RWPE2 (cell line): ENCODE measurements around the gene MARCHF3.
"Not testable (repeated sequence)": the region's sequence is repeated elsewhere in the genome, so short reads cannot be mapped to it uniquely, and the experiment has no call there.

Source experiments
- ATAC-seq: fragments of 200-7000 bp; cut with Tn5 transposase; 3 replicates; pipeline ENCODE4 v1.9.1; 2021; ENCODE audit warnings: low read depth
- DNase-seq: peaks from one replicate; pipeline ENCODE4 v3.0.0-alpha.2; 2020; ENCODE audit warnings: low spot score
- H3K27ac ChIP-seq: fragments of 450-650 bp; 2 replicates; pipeline ENCODE4 v1.5.1; 2017; ENCODE audit warnings: mild to moderate bottlenecking; ENCODE audit not compliant: poor library complexity, severe bottlenecking
- H3K27me3 ChIP-seq: fragments of 250-450 bp; sonication (Bioruptor Pico); 2 replicates; pipeline ENCODE4 v1.5.1; 2021; ENCODE audit warnings: mild to moderate bottlenecking, moderate library complexity; ENCODE audit not compliant: insufficient read depth, poor library complexity, severe bottlenecking
- H3K36me3 ChIP-seq: fragments of 250-450 bp; sonication (Bioruptor Pico); 2 replicates; pipeline ENCODE4 v1.5.1; 2020; ENCODE audit warnings: low read depth, mild to moderate bottlenecking, moderate library complexity
- H3K4me1 ChIP-seq: fragments of 250-450 bp; sonication (Bioruptor Pico); 2 replicates; pipeline ENCODE4 v1.5.1; 2021; ENCODE audit warnings: mild to moderate bottlenecking, moderate library complexity; ENCODE audit not compliant: insufficient read depth, poor library complexity, severe bottlenecking
- H3K4me3 ChIP-seq: fragments of 250-450 bp; sonication (Bioruptor Pico); 2 replicates; pipeline ENCODE4 v1.5.1; 2021; ENCODE audit warnings: mild to moderate bottlenecking, moderate library complexity; ENCODE audit not compliant: severe bottlenecking
- H3K9me3 ChIP-seq: fragments of 250-450 bp; sonication (Bioruptor Pico); 2 replicates; pipeline ENCODE4 v1.5.1; 2021; ENCODE audit warnings: mild to moderate bottlenecking, moderate library complexity; ENCODE audit not compliant: severe bottlenecking
- TF ChIP-seq, protein P1 (sequence below): fragments of 450-650 bp; IDR thresholded peaks from one replicate; pipeline ENCODE4 v1.5.1; 2017; ENCODE audit warnings: mild to moderate bottlenecking, moderate library complexity; ENCODE audit not compliant: poor library complexity, severe bottlenecking

The MARCHF3 gene

DNA sequence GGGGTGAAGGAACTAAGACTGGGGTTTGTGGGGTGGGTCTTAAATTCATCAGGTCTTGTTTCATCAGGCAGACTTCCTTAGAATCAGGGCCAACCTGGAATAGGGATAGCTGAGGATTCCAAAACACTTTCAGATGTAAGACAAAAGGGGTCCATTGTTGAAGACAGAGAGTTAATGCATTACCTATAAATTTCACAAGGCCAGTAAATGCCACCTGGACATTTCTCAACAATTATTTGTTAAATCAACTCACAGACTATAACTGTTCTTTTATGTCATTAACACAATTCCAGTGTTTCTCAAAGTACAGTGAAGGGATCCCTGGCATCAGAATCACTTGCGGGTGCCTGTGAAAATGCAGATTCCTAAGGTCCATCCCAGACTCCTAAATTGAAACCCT, 2.8 kb downstream of the MARCHF3 start:
- Histone ChIP-seq H3K27me3 (no peaks in the 10 kb centered on the region), H3K9me3 (no peaks in the 10 kb centered on the region), H3K4me1 (no peaks in the 10 kb centered on the region), H3K27ac (no peak overlapping the region), H3K36me3 (no peaks in the 10 kb centered on the region), H3K4me3 (no peak overlapping the region)
- ATAC-seq (no peak), DNase-seq (no peak)
- TF ChIP-seq, protein P1, sequence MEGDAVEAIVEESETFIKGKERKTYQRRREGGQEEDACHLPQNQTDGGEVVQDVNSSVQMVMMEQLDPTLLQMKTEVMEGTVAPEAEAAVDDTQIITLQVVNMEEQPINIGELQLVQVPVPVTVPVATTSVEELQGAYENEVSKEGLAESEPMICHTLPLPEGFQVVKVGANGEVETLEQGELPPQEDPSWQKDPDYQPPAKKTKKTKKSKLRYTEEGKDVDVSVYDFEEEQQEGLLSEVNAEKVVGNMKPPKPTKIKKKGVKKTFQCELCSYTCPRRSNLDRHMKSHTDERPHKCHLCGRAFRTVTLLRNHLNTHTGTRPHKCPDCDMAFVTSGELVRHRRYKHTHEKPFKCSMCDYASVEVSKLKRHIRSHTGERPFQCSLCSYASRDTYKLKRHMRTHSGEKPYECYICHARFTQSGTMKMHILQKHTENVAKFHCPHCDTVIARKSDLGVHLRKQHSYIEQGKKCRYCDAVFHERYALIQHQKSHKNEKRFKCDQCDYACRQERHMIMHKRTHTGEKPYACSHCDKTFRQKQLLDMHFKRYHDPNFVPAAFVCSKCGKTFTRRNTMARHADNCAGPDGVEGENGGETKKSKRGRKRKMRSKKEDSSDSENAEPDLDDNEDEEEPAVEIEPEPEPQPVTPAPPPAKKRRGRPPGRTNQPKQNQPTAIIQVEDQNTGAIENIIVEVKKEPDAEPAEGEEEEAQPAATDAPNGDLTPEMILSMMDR = no peak

DNA sequence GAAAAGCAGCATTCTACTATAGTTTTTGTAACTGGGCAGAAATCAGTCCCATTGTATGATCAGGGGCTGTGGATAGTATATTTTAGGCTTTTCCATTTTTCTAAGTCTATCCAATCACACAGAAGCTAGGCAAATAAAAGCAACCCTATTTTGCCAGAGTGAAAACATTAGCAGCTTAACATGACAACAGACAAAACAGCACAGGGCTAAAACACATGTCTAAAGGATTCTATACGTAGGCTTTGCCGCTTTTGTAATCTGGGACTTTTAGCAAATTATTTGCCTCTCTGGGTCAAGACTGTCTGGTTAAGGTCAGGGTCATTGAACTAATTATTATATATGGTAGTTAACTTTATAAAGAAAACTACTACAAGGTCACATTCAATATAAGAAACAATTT, 4.2 kb downstream of the MARCHF3 start:
- TF ChIP-seq, protein P1 = no peak
- Histone ChIP-seq H3K36me3 (no peaks in the 10 kb centered on the region), H3K27ac (no peak overlapping the region), H3K27me3 (no peaks in the 10 kb centered on the region), H3K4me3 (no peak overlapping the region), H3K9me3 (no peaks in the 10 kb centered on the region), H3K4me1 (no peaks in the 10 kb centered on the region)
- no peak for DNase-seq
- ATAC-seq = no peak

DNA sequence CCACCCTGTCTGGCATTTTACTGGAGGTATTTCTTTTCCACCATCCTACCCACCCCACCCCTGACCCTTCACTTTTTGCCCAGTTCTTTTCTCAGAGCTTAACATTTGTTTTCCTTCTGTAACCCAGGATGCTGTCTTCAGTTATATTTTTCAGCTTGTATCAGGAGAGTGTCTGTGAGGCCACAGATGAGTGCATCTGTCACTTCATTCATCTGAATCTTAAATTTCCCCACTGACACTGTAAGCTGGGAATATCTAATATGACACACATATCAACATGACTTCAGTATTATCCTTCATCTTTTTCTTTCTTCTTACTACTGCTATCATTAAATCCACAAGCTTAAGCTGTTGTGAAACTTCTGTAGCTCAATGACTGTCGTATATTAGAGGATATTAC, 4.9 kb downstream of the MARCHF3 start:
- Histone ChIP-seq H3K36me3 (no peaks in the 10 kb centered on the region), H3K27ac (no peak overlapping the region), H3K27me3 (no peaks in the 10 kb centered on the region), H3K4me3 (no peak overlapping the region), H3K4me1 (no peaks in the 10 kb centered on the region), H3K9me3 (no peaks in the 10 kb centered on the region)
- ATAC-seq = no peak
- DNase-seq = no peak
- TF ChIP-seq, protein P1 = no peak

DNA sequence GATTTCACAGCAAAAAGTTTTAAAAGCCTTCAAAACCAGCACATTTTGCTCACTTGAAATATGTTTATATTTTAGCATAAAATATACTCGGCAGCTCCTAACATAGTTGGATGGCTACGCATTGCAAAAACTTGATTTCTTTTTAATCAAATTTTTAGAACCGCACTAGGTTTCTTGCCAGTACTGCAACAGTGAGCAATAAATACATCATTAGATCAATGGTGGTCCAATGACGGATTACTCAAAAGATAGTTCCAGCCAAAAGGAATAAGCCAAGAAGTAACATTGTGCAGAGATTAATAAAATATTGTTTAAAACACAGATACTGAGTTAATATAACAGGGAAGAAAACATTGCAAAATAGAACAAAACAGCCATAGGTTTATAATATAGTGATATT, 5.5 kb downstream of the MARCHF3 start:
- ATAC-seq = no peak
- no peak overlapping the region for H3K4me3 ChIP-seq
- no peaks in the 10 kb centered on the region for H3K9me3 ChIP-seq
- H3K36me3 ChIP-seq = no peaks in the 10 kb centered on the region
- H3K27ac ChIP-seq = no peak overlapping the region
- H3K4me1 ChIP-seq = no peaks in the 10 kb centered on the region
- H3K27me3 ChIP-seq = no peaks in the 10 kb centered on the region
- no peak for DNase-seq
- TF ChIP-seq, protein P1 = no peak

DNA sequence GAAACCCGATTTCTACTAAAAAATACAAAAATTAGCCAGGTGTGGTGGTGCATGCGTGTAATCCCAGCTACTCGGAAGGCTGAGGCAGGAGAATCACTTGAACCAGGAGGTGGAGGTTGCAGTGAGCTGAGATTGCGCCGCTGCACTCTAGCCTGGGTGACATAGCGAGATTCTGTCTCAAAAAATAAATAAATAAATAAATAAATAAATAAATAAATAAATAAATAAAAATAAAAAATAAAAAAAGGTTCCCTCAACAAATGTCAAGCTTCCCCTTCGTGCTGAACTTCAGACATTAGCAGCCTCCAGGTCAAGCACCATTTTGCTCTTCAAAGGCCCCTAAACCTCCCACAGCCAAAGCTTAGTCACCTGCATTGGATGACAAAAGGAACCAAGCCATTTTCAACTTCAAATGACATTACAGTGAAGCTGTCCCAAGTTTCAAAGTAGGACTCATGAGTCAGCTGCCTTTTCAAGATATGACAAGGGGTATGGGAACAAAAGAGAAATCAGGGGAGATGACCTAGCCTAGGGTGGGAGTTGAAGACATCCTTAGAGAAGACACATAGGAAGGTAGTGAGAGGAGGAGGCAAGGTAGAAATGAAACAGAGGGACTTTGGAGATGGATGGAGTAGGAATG, 6.7 kb downstream of the MARCHF3 start:
- not testable (repeated sequence) for DNase-seq, H3K4me3 ChIP-seq, H3K4me1 ChIP-seq, ATAC-seq, H3K9me3 ChIP-seq, H3K27ac ChIP-seq, H3K27me3 ChIP-seq, H3K36me3 ChIP-seq
